GM19468 (cell line): ENCODE data around the gene RPA1.
"Not testable (repeated sequence)": the region's sequence is repeated elsewhere in the genome, so short reads cannot be mapped to it uniquely, and the experiment has no call there.

Source experiments
- ATAC-seq: cut with Tn5 transposase; IDR thresholded peaks from one replicate; pipeline ENCODE4 v1.9.1; 2021; ENCODE audit warnings: mild to moderate bottlenecking, moderate library complexity, moderate number of reproducible peaks; ENCODE audit not compliant: unreplicated experiment; ENCODE audit errors: extremely low read depth

Gene RPA1

GRCh38 chr17:1810450-1811103 is 19.2 kb upstream of the RPA1 start:
- no peak for ATAC-seq

DNA sequence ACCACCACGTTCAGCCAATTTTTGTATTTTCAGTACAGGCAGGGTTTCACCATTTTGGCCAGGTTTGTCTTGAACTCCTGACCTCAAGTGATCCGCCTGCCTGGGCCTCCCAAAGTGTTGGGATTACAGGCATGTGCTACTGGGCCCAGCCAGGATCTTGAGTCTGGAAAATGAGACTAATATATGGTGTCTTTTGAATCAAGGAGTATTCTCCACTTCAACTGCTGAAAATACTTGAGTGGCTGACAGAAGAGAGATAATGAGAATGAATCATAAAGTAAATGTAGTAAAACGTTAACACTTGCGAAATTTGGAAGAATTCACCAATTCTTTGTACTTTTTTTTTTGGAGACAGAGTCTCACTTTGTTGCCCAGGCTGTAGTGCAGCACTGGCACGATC is 16.7 kb upstream of the RPA1 start:
- no peak for ATAC-seq

- no peak for ATAC-seq
These were observed 9.1 kb upstream of the RPA1 start for GRCh38 chr17:1820528-1821252.

- no peak for ATAC-seq
These were observed 601 bp upstream of the RPA1 start for GRCh38 chr17:1829216-1829591.

DNA sequence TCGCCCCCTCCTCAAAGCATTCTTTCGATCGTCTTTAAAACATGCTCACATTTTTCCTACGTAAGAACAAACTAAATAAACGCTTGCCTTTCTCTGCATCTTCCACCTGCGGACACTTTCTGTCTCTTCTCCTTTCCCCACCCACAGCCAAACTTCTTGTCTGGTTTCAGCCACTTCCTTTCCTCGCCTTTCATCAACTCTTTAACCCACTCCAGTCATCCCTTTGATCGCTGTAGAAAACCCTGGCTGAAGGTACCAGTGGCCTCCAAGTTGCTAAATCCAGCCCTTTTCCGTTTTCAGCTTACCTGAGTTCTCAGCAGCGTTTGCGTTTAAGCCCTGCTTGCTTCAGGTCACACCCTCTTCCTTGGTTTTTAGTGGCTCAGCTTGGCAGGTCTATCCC is 483 bp downstream of the RPA1 start:
- no peak for ATAC-seq

GRCh38 chr17:1834380-1835149 is 4.8 kb downstream of the RPA1 start:
- ATAC-seq: no peak

DNA sequence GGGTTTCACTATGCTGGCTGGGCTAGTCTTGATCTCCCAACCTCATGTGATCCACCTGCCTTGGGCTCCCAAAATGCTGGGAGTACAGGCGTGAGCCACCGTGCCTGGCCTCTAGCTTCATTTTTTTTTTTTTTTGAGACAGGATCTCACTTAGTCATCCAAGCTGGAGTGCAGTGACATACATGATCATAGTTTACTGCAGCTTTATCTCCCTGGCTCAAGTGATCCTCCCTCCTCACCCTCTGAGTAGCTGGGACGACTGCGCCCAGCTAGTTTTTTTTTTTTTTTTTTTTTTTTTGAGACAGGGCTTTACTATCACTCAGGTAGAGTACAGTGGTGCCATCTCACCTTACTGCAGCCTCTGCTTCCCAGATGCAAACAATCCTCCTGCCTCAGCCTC is 9.7 kb downstream of the RPA1 start:
- ATAC-seq: no peak

DNA sequence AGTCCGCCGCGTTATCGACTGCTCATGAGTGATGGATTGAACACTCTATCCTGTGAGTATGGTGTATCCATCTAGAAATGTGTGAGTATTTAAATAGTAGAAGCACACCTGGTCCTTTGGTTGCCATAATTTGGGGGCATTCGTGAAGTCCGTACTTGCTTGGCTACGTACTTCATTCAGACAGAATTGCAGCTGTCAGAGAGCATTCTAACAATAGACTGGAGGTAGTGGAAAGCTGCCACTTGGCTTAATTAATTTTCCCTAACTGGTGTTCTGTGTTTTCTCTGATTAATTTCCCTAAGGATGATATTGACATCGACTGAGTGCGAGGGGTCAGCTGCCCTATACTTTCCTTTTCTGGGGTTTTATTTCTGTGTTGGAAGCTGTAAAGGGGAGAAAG is 14.1 kb downstream of the RPA1 start:
- no peak for ATAC-seq

DNA sequence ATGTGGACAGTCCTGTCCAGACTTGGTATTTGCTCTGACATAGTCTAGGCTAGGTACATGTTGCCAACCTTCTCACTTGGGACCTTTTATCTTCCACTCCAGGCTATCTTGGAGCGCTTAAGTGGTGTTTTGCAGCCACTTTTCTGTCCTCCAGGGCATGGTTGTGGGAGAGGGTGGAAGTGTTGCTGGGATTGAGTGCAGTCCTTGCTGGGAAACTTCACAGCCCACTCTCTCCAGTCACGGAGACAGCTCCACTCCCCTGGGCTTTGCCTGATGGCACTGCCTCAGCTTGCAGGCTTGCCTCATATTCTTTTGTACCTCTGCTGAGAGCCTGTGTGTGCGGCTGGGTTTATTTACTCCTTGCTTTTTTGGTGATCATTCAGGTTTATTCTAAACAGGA is 17.4 kb downstream of the RPA1 start:
- ATAC-seq: no peak

DNA sequence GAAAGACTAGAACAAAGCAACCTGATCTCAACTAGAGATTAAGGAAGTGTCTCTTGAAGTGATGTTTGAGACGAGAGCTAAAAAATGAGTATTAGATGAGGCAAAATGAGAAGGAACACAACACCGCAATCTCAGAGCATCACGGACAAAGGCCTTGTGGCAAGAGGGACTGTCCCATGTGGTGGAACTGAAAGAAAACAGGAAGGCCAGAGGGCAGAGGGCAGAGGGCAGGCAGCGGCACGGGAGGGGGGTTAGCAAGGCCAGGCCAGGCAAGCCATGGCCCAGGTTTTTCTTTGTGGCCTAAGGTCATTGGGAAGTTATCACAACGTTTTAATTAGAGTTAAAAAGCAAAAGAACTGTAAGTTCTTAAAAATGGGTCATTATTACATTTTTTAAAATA is 22.5 kb downstream of the RPA1 start:
- no peak for ATAC-seq

GRCh38 chr17:1853698-1854097 is 23.9 kb downstream of the RPA1 start:
- ATAC-seq: no peak

DNA sequence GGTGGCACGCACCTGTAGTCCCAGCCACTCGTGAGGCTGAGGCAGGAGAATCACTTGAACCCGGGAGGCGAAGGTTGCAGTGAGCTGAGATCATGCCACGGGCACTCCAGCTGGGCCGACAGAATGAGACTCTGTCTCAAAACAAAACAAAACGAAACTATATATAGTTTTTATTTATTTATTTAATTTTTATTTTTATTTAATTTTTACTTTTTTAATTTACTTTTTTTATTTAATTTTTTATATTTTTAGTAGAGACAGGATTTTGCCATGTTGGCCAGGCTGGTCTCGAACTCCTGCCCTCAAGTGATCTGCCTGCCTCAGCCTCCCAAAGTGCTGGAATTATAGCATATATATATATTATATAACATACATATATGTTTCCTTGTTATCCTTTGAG is 26.7 kb downstream of the RPA1 start:
- ATAC-seq: not testable (repeated sequence)

- no peak for ATAC-seq
These were observed 31.2 kb downstream of the RPA1 start for GRCh38 chr17:1860978-1861377.

DNA sequence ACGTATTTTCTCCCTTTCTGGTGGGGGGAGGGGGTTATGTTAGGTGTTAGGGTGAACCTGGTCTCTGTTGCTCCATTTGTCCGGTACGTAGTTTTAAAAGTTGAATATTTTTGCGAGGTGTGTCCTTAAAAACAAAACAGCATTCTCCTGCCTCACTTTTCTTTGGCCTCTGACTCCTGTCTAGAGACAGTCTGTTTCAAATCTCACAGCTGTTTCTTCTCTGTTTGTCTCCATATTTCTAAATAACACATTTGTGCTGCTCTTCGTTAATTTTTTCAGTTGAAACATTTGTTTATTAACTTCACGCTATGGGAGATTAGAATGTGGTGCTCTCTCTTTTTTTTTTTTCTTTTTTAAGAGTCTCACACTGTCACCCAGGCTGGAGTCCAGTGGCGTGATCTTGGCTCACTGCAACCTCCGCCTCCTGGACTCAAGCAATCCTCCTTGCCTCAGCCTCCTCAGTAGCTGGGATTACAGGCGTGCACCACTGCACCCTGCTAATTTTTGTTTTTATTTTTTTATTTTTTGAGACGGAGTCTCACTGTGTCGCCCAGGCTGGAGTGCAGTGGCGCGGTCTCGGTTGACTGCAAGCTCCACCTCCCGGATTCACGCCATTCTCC is 31.7 kb downstream of the RPA1 start:
- no peak for ATAC-seq

DNA sequence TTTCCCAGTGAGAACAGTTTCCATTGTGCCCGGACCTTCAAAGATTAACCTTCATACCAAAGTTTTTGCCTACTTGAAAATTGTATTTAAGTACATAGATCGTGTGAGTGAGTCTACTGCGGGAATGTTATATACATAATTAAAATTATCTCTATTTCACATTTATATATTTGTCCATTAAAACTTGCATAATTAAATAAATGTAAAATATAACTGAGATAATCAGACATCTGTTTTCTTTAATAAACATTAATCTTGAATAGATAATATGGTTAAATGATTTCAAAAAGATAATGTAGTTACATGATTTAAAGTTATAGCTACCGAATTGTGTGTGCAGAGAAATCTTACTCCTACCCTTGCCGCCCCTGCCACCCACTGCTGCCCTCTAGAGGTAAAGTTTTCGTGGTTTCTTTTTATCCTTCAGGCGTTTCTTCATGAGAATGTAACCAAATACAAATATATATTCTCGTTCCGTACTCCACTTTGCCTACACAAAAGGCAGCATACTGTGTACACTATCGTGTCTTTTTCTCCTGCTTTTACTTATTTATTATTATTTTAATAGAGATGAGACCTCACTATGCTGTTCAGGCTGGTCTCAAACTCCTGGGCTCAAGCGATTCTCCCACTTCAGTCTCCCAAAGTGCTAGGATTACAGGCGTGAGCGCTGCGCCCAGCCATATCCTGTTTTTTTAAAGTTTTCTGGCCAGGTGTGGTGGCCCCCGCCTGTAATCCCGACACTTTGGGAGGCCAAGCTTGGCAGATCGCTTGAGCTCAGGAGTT is 35.6 kb downstream of the RPA1 start:
- ATAC-seq: no peak

GRCh38 chr17:1867307-1867706 is 37.5 kb downstream of the RPA1 start:
- ATAC-seq: no peak

GRCh38 chr17:1868090-1868489 is 38.3 kb downstream of the RPA1 start:
- no peak for ATAC-seq

DNA sequence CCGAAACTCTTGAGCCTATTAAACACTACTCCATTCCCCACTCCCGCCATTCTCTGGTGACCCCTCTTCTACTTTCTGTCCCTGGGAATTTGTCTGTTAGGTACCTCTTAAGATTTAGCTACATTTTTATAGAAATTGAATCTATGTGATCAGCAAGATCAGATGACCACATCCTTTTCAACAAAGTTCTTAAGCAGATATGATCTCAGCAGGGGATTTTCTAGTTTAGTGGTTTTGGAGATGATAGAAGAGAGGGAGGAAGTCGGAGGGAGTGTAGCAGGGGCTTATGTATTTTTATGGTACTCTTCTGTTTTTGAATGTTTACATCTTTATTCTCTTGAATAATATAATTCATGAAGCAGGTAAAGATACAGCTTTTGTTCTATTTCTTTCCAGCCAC is 40.8 kb downstream of the RPA1 start:
- no peak for ATAC-seq

- no peak for ATAC-seq
These were observed 42.0 kb downstream of the RPA1 start for GRCh38 chr17:1871756-1872155.

DNA sequence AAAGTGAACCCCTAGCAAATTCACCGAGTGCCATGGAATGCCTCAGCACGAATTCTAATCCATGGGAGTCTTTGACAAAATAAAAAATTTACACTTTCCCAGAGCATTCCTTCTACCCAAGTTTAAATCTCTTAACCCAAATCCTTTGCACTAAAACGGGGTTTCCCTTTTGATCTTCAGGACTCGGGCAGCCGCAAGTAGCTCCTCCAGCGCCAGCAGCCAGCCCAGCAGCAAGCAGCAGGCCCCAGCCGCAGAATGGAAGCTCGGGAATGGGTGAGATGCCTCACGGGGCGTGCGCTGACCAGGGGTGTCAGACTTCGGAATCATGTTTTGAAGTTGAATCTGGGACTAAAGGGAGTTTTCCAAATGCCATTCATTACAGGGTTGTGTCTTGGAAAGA is 42.4 kb downstream of the RPA1 start:
- no peak for ATAC-seq
